Endothelial cell of umbilical vein (primary cell): ENCODE results near the gene TMEM250. TPM values are rescaled to one million over a fixed set of nuclear protein-coding genes. Genes with fewer than 3 reads are reported as not detected.

Source experiments
- BruUV-seq: library from RNA; stranded (reverse); fragments of 400-500 nt; replicated peaks from 2 replicates; lab custom pipeline; 2021; lab: Mats Ljungman, UMichigan
- CTCF ChIA-PET: fragments of 300-600, 350-600 bp; sonication (Branson Sonifier 250); formaldehyde crosslinking; loops from one replicate; lab custom pipeline; 2021; ENCODE audit warnings: antibody characterized with exemption, inconsistent platforms; lab: Charles Lee
- POLR2A ChIA-PET: fragments of 300-600, 350-600 bp; sonication (Branson Sonifier 250); formaldehyde crosslinking; loops from one replicate; lab custom pipeline; 2021; ENCODE audit warnings: antibody characterized with exemption, inconsistent platforms; lab: Charles Lee
- DNase-seq: peaks from one replicate; pipeline ENCODE4 v3.0.0-alpha.2; 2011; ENCODE audit warnings: low read depth, low spot score
- FAIRE-seq: peaks from 2 replicates; lab custom pipeline; 2011; peaks lifted over from hg19 to GRCh38; lab: Jason Lieb, UNC
- H2AFZ ChIP-seq: 2 replicates; pipeline ENCODE4 v1.6.0; 2012; ENCODE audit warnings: low read depth, low read length, control low read depth, inconsistent platforms
- H3K27ac ChIP-seq: 2 replicates; pipeline ENCODE4 v1.5.1; 2011; ENCODE audit warnings: low read depth, mild to moderate bottlenecking, control low read depth, low read length, moderate library complexity; ENCODE audit not compliant: insufficient read depth
- H3K27me3 ChIP-seq, 2 experiments: 2 replicates each; pipeline versions ENCODE4 v1.6.0 to v1.6.1; 2011; ENCODE audit warnings: low read length in 2 of 2, mixed read lengths in 1 of 2; ENCODE audit not compliant: control insufficient read depth in 2 of 2, insufficient read depth in 2 of 2
- H3K36me3 ChIP-seq, 2 experiments: 2 replicates in 1 of 2; 3 replicates in 1 of 2; pipeline ENCODE4 v1.5.1; 2011; ENCODE audit warnings: low read length in 2 of 2, mild to moderate bottlenecking in 1 of 2, moderate library complexity in 1 of 2; ENCODE audit not compliant: control insufficient read depth in 2 of 2, insufficient read depth in 2 of 2; ENCODE audit errors: extremely low read depth in 1 of 2
- H3K4me1 ChIP-seq: 3 replicates; pipeline ENCODE4 v1.5.1; 2011; ENCODE audit warnings: mild to moderate bottlenecking, low read length; ENCODE audit not compliant: control insufficient read depth, insufficient read depth; ENCODE audit errors: extremely low read depth
- H3K4me2 ChIP-seq: 2 replicates; pipeline ENCODE4 v1.6.1; 2011; ENCODE audit warnings: low read length, control low read depth, mixed read lengths; ENCODE audit not compliant: insufficient read depth
- H3K4me3 ChIP-seq, 3 experiments: fragments of 200-600 bp in 1 of 3; sonication (generic), shearing (Covaris generic) in 1 of 3; replicated peaks in 1 of 3; 2 replicates each; pipeline ENCODE4 v1.5.1; 2011 to 2016; ENCODE audit warnings: control low read depth in 3 of 3, low read length in 3 of 3, mild to moderate bottlenecking in 2 of 3, inconsistent platforms in 1 of 3, low read depth in 1 of 3, moderate library complexity in 1 of 3; ENCODE audit not compliant: insufficient read depth in 1 of 3
- H3K79me2 ChIP-seq: 2 replicates; pipeline ENCODE4 v1.6.0; 2012; ENCODE audit warnings: low read length, inconsistent platforms; ENCODE audit not compliant: control insufficient read depth, insufficient read depth
- H3K9ac ChIP-seq: replicated peaks from 2 replicates; pipeline ENCODE3; 2011; ENCODE audit warnings: low read length, control low read depth; ENCODE audit not compliant: insufficient read depth; ENCODE audit errors: extremely low read depth
- H3K9me1 ChIP-seq: replicated peaks from 3 replicates; pipeline ENCODE4 v1.6.0; 2011; ENCODE audit warnings: mild to moderate bottlenecking, low read length; ENCODE audit not compliant: control insufficient read depth, insufficient read depth; ENCODE audit errors: extremely low read depth
- H3K9me3 ChIP-seq: replicated peaks from 2 replicates; pipeline ENCODE4 v1.5.1; 2012; ENCODE audit warnings: low read length, inconsistent platforms; ENCODE audit not compliant: control insufficient read depth, insufficient read depth
- H4K20me1 ChIP-seq: replicated peaks from 2 replicates; pipeline ENCODE3; 2011; ENCODE audit warnings: mild to moderate bottlenecking, low read length; ENCODE audit not compliant: control insufficient read depth, insufficient read depth; ENCODE audit errors: extremely low read depth
- EZH2 ChIP-seq: IDR thresholded peaks from 2 replicates; pipeline ENCODE4 v1.6.1; 2012; ENCODE audit warnings: borderline replicate concordance, low read depth, mild to moderate bottlenecking, moderate library complexity, low read length, inconsistent platforms; ENCODE audit not compliant: severe bottlenecking
- FOS ChIP-seq: IDR thresholded peaks from 2 replicates; pipeline ENCODE4 v1.6.1; 2011; ENCODE audit warnings: mild to moderate bottlenecking, low read length, moderate library complexity, borderline replicate concordance; ENCODE audit not compliant: insufficient read depth
- GATA2 ChIP-seq: IDR thresholded peaks from 2 replicates; pipeline ENCODE4 v1.7.0; 2011; ENCODE audit warnings: low read depth, mild to moderate bottlenecking, moderate library complexity, mixed read lengths, low read length; ENCODE audit not compliant: insufficient read length, insufficient read depth
- JUN ChIP-seq: IDR thresholded peaks from 2 replicates; pipeline ENCODE4 v1.6.1; 2011; ENCODE audit warnings: borderline replicate concordance, low read depth; ENCODE audit not compliant: insufficient read length, insufficient read depth
- MYC ChIP-seq: IDR thresholded peaks from one replicate; pipeline ENCODE4 v1.6.1; 2011; ENCODE audit warnings: mild to moderate bottlenecking, low read depth, low read length
- POLR2A ChIP-seq: IDR thresholded peaks from 2 replicates; pipeline ENCODE4 v1.6.1; 2012; ENCODE audit warnings: low read depth, mild to moderate bottlenecking, control low read depth, low read length
- POLR2AphosphoS5 ChIP-seq: IDR thresholded peaks from 2 replicates; pipeline ENCODE4 v1.6.1; 2012; ENCODE audit warnings: low read depth, mild to moderate bottlenecking, control low read depth, low read length, moderate library complexity; ENCODE audit not compliant: insufficient read depth
- dilution Hi-C: fragments of 300-500 bp; cut with MboI; formaldehyde crosslinking; loops from one replicate; pipeline ENCODE4 v1.15.0; 2019; ENCODE audit warnings: low sequenced_read_pairs; ENCODE audit not compliant: extremely low pct_ligation_motif_present
- intact Hi-C: fragments of 100-400 bp; cut with micrococcal nuclease; formaldehyde crosslinking; loops from one replicate; pipeline ENCODE4 v1.10.0; 2022
- polyA plus RNA-seq, 4 experiments: library from polyadenylated mRNA; depleted of rRNA in 3 of 4; stranded (reverse) in 3 of 4; unstranded in 1 of 4; fragments of >200 nt; gene quantifications; 2 replicates each; pipeline versions ENCODE4 v1.2.1 to v1.2.3, GENCODE V29; 2011 to 2012; ENCODE audit warnings: missing spikeins in 1 of 4
- total RNA-seq: library from RNA; stranded (reverse); gene quantifications from 2 replicates; pipeline ENCODE4 v1.2.3, GENCODE V29; 2021
- TF ChIP-seq, protein P1 (sequence below): IDR thresholded peaks from 2 replicates; pipeline ENCODE4 v1.6.1; 2011; ENCODE audit not compliant: insufficient read depth, insufficient read length
- TF ChIP-seq, protein P2 (sequence below), 2 donors: IDR thresholded peaks; 1 replicate in 1 of 2; 2 replicates in 1 of 2; pipeline ENCODE4 v1.5.1; 2011; ENCODE audit warnings: low read length in 2 of 2, mild to moderate bottlenecking in 2 of 2, moderate library complexity in 2 of 2, control low read depth in 1 of 2, inconsistent platforms in 1 of 2, low read depth in 1 of 2; ENCODE audit not compliant: insufficient read depth in 1 of 2; ENCODE audit errors: extremely low read depth in 1 of 2

TMEM250 gene
- total and polyA plus RNA-seq, 2 donors (not counting 3 experiments of a cell fraction or from before 2014, with no cell fraction given), result 24.9 to 49.9 TPM

DNA sequence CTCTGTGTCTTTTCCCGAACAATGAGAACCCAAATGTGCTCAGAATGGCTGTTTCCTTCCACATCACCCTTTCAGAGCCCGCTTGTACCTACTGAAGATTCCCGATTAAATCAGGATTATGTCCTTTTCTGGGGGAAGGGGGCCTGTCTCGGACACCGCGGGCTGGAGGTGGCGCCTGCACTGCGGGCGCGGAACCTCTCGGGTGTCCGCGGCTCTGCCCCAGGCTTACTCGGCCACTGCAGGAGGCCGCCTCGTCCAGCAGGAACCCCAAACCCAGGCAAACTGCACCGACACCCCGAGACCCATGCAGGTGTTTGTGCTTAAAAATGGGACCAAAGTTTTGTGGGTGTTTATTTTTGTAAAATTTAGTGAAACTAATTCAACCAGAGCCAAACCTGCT is 8.6 kb upstream of the TMEM250 start:
- dilution Hi-C loops (no loop called here), intact Hi-C loops (no loop called here)
- no peaks in the 10 kb centered on the region for H3K36me3 ChIP-seq
- no peaks in the 10 kb centered on the region for H3K4me1 ChIP-seq
- no TSS peak for BruUV-seq
- no peak overlapping the region for H3K27ac ChIP-seq
- H3K9me1 ChIP-seq, result no peaks in the 10 kb centered on the region
- DNase-seq (no peak), FAIRE-seq (no peak)
- no peak overlapping the region for H3K4me3 ChIP-seq
- H3K27me3 ChIP-seq, result peaks cover 13 to 14% of the 10 kb centered on the region in 2 experiments
- TF ChIP-seq MYC, result no peak
- TF ChIP-seq GATA2, result no peak
- TF ChIP-seq POLR2A, result no peak
- TF ChIP-seq, protein P1, sequence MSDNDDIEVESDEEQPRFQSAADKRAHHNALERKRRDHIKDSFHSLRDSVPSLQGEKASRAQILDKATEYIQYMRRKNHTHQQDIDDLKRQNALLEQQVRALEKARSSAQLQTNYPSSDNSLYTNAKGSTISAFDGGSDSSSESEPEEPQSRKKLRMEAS, result no peak
- TF ChIP-seq, protein P2, sequence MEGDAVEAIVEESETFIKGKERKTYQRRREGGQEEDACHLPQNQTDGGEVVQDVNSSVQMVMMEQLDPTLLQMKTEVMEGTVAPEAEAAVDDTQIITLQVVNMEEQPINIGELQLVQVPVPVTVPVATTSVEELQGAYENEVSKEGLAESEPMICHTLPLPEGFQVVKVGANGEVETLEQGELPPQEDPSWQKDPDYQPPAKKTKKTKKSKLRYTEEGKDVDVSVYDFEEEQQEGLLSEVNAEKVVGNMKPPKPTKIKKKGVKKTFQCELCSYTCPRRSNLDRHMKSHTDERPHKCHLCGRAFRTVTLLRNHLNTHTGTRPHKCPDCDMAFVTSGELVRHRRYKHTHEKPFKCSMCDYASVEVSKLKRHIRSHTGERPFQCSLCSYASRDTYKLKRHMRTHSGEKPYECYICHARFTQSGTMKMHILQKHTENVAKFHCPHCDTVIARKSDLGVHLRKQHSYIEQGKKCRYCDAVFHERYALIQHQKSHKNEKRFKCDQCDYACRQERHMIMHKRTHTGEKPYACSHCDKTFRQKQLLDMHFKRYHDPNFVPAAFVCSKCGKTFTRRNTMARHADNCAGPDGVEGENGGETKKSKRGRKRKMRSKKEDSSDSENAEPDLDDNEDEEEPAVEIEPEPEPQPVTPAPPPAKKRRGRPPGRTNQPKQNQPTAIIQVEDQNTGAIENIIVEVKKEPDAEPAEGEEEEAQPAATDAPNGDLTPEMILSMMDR (IDR thresholded peaks at IDR 0.05; ENCODE audit: extremely low read depth in 1 of 2, insufficient read depth in 1 of 2, low read depth in 1 of 2, low read length in 2 of 2), result no peak
- TF ChIP-seq POLR2AphosphoS5, result no peak
- TF ChIP-seq JUN, result no peak
- no peak for TF ChIP-seq EZH2
- no peak for TF ChIP-seq FOS
- POLR2A ChIA-PET, result no interaction called here
- CTCF ChIA-PET, result interaction anchor here (1.1 to 2.6 kb wide), 2 partner anchors 8 to 160 kb away, joined by 3 to 9 read pairs; no protein-coding TSS in a partner anchor
- no peaks in the 10 kb centered on the region for H4K20me1 ChIP-seq
- H2AFZ ChIP-seq, result no peak overlapping the region
- H3K9ac ChIP-seq, result no peak overlapping the region
- no peak overlapping the region for H3K4me2 ChIP-seq
- H3K79me2 ChIP-seq, result no peaks in the 10 kb centered on the region
- no peaks in the 10 kb centered on the region for H3K9me3 ChIP-seq
